GM23338 (cell line): ENCODE results near the gene CHST11.

Experiments used
- CREB1 ChIP-seq: fragments of 250-450 bp; sonication (Bioruptor Pico); IDR thresholded peaks from 2 replicates; pipeline ENCODE4 v1.5.0; 2020; ENCODE audit warnings: low read depth, mild to moderate bottlenecking, moderate library complexity
- CTCF ChIP-seq, 2 experiments: fragments of 200-600 bp in 1 of 2; sonication (generic) in 1 of 2; conservative IDR thresholded peaks; 2 replicates each; pipeline versions ENCODE4 v1.5.1 to v1.6.1; 2016 to 2017; ENCODE audit warnings: antibody characterized with exemption in 2 of 2, low read depth in 2 of 2, mild to moderate bottlenecking in 2 of 2, moderate library complexity in 1 of 2
- EZH2 ChIP-seq: fragments of 200-600 bp; sonication (generic); IDR thresholded peaks from one replicate; pipeline ENCODE4 v1.8.0; 2017; ENCODE audit warnings: antibody characterized with exemption, mild to moderate bottlenecking, low read depth; ENCODE audit not compliant: unreplicated experiment
- EZH2phosphoT487 ChIP-seq: fragments of 200-600 bp; sonication (generic); IDR thresholded peaks from one replicate; pipeline ENCODE4 v1.8.1; 2018; ENCODE audit warnings: antibody characterized with exemption; ENCODE audit not compliant: unreplicated experiment
- JUNB ChIP-seq: IDR thresholded peaks from one replicate; pipeline ENCODE4 v1.6.1; 2016; ENCODE audit warnings: antibody characterized with exemption; ENCODE audit not compliant: unreplicated experiment
- POLR2AphosphoS5 ChIP-seq: IDR thresholded peaks from 2 replicates; pipeline ENCODE4 v1.6.1; 2016; ENCODE audit warnings: antibody characterized with exemption, low read depth
- REST ChIP-seq: IDR thresholded peaks from one replicate; pipeline ENCODE4 v1.6.1; 2018; ENCODE audit warnings: antibody characterized with exemption; ENCODE audit not compliant: unreplicated experiment
- ZNF114 ChIP-seq: fragments of 250-450 bp; sonication (Bioruptor Pico); IDR thresholded peaks from 2 replicates; pipeline ENCODE4 v1.5.0; 2020; ENCODE audit warnings: mild to moderate bottlenecking, moderate library complexity
- ZNF462 ChIP-seq: fragments of 250-450 bp; sonication (Bioruptor Pico); IDR thresholded peaks from 2 replicates; pipeline ENCODE4 v1.5.0; 2020; ENCODE audit warnings: mild to moderate bottlenecking, moderate library complexity
- TF ChIP-seq, protein P1 (sequence below): IDR thresholded peaks from 2 replicates; pipeline ENCODE4 v1.6.1; 2016; ENCODE audit warnings: antibody characterized with exemption

DNA sequence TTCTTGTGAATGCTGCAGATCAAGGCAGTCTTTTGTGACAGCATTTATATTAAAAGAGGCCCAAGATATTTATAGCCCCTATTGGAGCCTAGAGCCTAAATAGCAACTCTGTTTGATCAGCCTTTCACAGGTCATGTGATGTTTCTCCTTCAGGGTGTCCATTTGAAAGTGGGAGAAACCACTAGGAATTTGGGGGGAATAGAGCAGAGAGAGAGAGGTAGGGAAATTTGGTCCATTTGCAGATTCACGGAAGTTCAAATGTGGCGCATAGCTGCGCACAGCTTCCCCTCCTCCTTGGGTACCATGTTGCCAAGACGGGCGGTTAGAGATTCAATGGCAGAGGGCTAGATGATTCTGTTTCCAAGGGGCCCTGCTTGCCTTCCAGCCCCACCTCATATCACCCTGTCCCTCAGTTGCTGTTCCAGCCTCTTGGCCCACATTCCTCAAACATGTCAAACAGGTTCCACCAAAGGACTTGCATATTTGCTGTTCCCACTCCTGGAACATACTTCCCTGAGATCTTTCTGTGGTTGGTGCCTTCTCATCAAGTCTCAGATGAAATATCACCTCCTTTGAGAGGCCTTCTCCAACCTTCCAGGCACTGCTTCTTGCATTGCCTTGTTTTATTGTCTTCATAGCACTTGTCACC is 220.8 kb downstream of the CHST11 start:
- TF ChIP-seq POLR2AphosphoS5 (no peak), CREB1 (CRISPR knock-in tag) (no peak), REST (no peak), CTCF (conservative IDR thresholded peaks at IDR 0.05; ENCODE audit: low read depth in 2 of 2) (no peak), EZH2 (no peak), ZNF114 (CRISPR knock-in tag) (no peak), EZH2phosphoT487 (no peak), JUNB (no peak), ZNF462 (CRISPR knock-in tag) (no peak)
- TF ChIP-seq, protein P1, sequence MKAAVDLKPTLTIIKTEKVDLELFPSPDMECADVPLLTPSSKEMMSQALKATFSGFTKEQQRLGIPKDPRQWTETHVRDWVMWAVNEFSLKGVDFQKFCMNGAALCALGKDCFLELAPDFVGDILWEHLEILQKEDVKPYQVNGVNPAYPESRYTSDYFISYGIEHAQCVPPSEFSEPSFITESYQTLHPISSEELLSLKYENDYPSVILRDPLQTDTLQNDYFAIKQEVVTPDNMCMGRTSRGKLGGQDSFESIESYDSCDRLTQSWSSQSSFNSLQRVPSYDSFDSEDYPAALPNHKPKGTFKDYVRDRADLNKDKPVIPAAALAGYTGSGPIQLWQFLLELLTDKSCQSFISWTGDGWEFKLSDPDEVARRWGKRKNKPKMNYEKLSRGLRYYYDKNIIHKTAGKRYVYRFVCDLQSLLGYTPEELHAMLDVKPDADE: no peak
